ENCODE measurements around the gene CNTNAP2. TPM values are rescaled to one million over a fixed set of nuclear protein-coding genes. Genes with fewer than 3 reads are reported as not detected.

Gene CNTNAP2
- total RNA-seq, 1 experiment from 2014 or later = 64.5 TPM

- H4K5ac ChIP-seq (ENCODE audit: insufficient read length, low read depth, low read length) = no peak overlapping the region
- no peak overlapping the region for H2BK5ac ChIP-seq (ENCODE audit: insufficient read length, low read length)
- no peak overlapping the region for H2AK5ac ChIP-seq (ENCODE audit: insufficient read length, low read length)
- no peak overlapping the region for H3K18ac ChIP-seq (ENCODE audit: insufficient read length, low read depth, low read length)
- H3K23me2 ChIP-seq (ENCODE audit: insufficient read length, low read depth, low read length, poor library complexity, severe bottlenecking) = no peaks in the 10 kb centered on the region
- peaks cover 0 to 2% of the 10 kb centered on the region in 2 experiments; a peak in 1 of 5 replicates for H3K9me3 Mint-ChIP-seq
- H3K4ac ChIP-seq (ENCODE audit: low read depth, low read length) = no peak overlapping the region
- no peaks in the 10 kb centered on the region for H3K79me1 ChIP-seq (ENCODE audit: insufficient read depth, low read depth, low read length, poor library complexity, severe bottlenecking)
- H3K9ac ChIP-seq (ENCODE audit: extremely low read depth, insufficient read length, low read length) = no peak overlapping the region
- no peak overlapping the region for H2AFZ ChIP-seq (ENCODE audit: low read length)
- no peak overlapping the region for H3K4me2 ChIP-seq (ENCODE audit: insufficient read depth, insufficient read length, low read length)
- H3K23ac ChIP-seq (ENCODE audit: insufficient read length, low read depth, low read length) = no peak overlapping the region
- no peaks in the 10 kb centered on the region for H3K79me2 ChIP-seq (ENCODE audit: insufficient read depth, low read length)
- no peak overlapping the region for H2BK20ac ChIP-seq (ENCODE audit: low read depth, low read length, poor library complexity, severe bottlenecking)
- H3K36me3 Mint-ChIP-seq (ENCODE audit: insufficient read depth in 1 of 3, low read depth in 3 of 3) = no peaks in the 10 kb centered on the region; a peak in 1 of 7 replicates
- H3K27me3 Mint-ChIP-seq (ENCODE audit: low read depth) = no peaks in the 10 kb centered on the region
- no peaks in the 10 kb centered on the region for H3K9me3 ChIP-seq (ENCODE audit: control insufficient read depth, low read depth, low read length)
- no peak for TF ChIP-seq CTCF (conservative IDR thresholded peaks at IDR 0.05)
- H3T11ph ChIP-seq (ENCODE audit: low read length) = no peak overlapping the region
- H2BK12ac ChIP-seq (ENCODE audit: insufficient read length, low read depth, low read length) = no peak overlapping the region
- H3K4me3 Mint-ChIP-seq = no peak overlapping the region
- no peak overlapping the region for H3K14ac ChIP-seq (ENCODE audit: insufficient read depth, low read length)
- DNase-seq = no peak
- H3K4me1 Mint-ChIP-seq = peaks cover 4 to 7% of the 10 kb centered on the region in 2 experiments
- no peak overlapping the region for H3K27ac ChIP-seq (ENCODE audit: insufficient read length, low read depth, low read length)
- no peak overlapping the region for H3K27ac Mint-ChIP-seq
- H3K4me1 ChIP-seq (ENCODE audit: insufficient read depth, low read length) = no peaks in the 10 kb centered on the region
- H4K91ac ChIP-seq (ENCODE audit: insufficient read length, low read depth, low read length) = no peak overlapping the region
- no CpG with 5 or more reads among the region's 4 CpGs for WGBS (ENCODE audit: extremely low coverage, insufficient read length, low lambda C conversion rate)
- no peak overlapping the region for H2BK15ac ChIP-seq (ENCODE audit: low read depth, low read length)
- H3K27me3 ChIP-seq (ENCODE audit: insufficient read depth, low read length) = no peaks in the 10 kb centered on the region
- no peaks in the 10 kb centered on the region for H4K20me1 ChIP-seq (ENCODE audit: control insufficient read depth, insufficient read depth, insufficient read length)
- H4K8ac ChIP-seq (replicated peaks; ENCODE audit: insufficient read length, low read depth, low read length) = no peak overlapping the region
- H2BK120ac ChIP-seq (ENCODE audit: low read depth, low read length, poor library complexity, severe bottlenecking) = no peak overlapping the region
- no peak overlapping the region for H3K56ac ChIP-seq (ENCODE audit: insufficient read length, low read depth, low read length)
These were observed 1289.0 kb downstream of the CNTNAP2 start for GRCh38 chr7:147405621-147406020.
